ENCODE data around the gene LAMA3.
A peak's percentile ranks its signal among the peaks of the same experiment; 100 is the strongest.

The LAMA3 gene

GRCh38 chr18:23936381-23936958 lies 247.2 kb downstream of the LAMA3 start:
- no peak for DNase-seq (ENCODE audit: low read depth, low spot score)

DNA sequence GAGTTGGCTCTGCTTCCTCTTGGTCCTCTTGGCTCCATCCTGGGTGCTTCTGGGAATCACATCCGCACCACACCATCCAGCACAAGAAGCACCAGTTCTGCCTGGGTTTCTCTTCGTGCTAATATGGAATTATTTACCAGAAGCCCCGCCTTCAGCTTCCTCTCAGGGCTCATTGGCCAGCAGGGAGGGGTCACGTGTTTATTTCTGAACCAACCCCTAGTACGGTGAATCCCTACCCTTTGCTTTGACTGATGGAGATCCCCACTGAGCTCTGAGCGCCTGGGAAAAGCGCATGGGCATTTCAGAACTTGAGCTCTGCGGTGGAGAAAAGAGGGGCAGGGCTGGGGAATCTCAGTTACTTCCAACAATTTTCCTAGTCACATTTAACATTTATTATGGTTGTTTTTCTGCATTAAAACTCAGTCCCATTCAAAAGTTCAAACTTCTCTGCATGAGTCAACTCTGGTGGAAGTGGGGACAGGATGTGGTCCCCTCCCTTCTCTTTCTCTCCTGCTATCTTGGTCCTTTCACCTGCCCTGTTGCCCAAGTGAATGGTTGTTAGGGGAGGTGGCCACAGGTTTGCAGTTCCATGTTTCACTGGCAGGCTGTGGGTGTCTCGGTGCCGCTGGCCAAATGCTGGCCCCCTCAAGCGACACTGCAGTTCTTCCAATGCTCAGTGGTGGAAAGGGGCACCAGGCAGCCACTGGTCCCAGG lies 248.9 kb downstream of the LAMA3 start:
- DNase-seq (ENCODE audit: low read depth, low spot score): no peak

- no peak for DNase-seq (ENCODE audit: low read depth, low spot score)
These were observed 249.7 kb downstream of the LAMA3 start for GRCh38 chr18:23938901-23939341.

DNA sequence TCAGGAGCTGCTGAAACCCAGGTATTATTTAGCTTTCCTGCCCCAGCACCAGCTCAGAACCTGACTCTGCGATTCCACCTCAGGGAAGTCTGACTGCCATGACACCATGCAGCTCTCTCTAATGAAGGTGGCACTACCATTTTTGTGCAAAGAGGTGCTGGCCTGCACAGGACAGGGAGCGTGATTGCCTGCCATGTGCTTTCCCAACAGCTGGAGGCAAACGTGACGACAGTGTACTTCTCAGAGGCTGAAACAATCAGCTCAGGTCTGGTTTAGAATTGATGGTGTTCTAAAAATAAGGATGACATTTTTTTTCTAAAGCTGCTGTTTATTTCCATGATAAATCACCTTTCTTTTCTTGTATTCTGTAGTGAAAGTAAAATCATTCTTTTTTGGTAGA lies 250.1 kb downstream of the LAMA3 start:
- no peak for DNase-seq (ENCODE audit: low read depth, low spot score)

GRCh38 chr18:23939896-23940295 lies 250.6 kb downstream of the LAMA3 start:
- no peak for DNase-seq (ENCODE audit: low read depth, low spot score)

DNA sequence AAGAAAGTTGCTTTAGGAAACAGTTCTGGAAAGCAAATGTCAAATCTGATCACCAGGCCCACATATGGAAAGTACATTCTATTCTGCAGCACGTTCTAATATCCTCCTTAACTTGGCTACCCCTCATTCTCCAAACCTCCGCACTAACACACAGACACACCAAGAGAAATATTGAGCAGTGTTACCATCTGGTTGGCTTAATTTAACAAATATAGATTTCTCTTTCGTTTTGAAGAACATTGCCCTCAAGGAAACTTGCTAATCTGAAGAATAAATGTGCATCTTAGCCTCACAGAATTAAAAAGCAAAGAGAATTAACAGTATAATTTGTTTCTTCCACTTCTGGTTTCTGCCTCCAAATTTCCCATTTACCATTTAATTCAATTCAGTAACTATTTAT lies 252.5 kb downstream of the LAMA3 start:
- DNase-seq (ENCODE audit: low read depth, low spot score): no peak

DNA sequence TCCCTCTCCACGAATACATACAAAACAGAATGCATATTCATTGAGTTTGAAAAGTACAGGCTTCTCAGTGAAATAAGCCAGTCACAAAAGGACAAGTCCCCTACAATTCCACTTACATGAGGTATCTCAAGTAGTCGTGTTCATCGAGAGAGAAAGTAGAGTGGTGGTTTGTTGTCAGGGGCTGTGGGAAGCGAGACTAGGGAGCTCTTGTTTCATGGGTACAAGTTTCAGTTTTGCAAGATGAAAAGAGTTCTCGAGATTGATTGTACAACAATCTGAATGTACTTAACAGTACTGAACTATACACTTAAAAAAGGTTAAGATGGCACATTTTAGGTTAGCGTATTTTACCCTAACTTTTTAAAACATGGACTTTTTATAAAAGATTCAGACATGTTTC lies 253.9 kb downstream of the LAMA3 start:
- DNase-seq (ENCODE audit: low read depth, low spot score): no peak

GRCh38 chr18:23943903-23944624 lies 254.8 kb downstream of the LAMA3 start:
- DNase-seq (ENCODE audit: low read depth, low spot score): no peak

- DNase-seq (ENCODE audit: low read depth, low spot score): no peak
These were observed 256.3 kb downstream of the LAMA3 start for GRCh38 chr18:23945416-23946079.

DNA sequence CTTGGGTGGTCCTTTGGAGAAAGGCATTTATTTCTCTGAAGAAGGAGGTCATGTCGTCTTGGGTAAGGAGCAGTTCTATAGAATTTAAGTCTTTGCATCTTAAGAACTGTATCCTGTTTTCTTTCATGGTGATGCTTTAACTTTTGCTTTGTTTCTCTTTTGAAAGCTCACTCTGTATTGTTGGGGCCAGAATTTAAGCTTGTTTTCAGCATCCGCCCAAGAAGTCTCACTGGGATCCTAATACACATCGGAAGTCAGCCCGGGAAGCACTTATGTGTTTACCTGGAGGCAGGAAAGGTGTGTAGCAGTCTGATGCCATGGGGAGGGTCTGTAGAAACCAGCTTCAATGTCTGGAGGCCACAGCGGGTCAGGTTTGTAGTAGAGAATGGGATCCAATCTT lies 260.6 kb downstream of the LAMA3 start:
- peak; percentile 87 for DNase-seq (ENCODE audit: low read depth, low spot score)

GRCh38 chr18:23950644-23951043 lies 261.4 kb downstream of the LAMA3 start:
- no peak for DNase-seq (ENCODE audit: low read depth, low spot score)

- no peak for DNase-seq (ENCODE audit: low read depth, low spot score)
These were observed 262.0 kb downstream of the LAMA3 start for GRCh38 chr18:23951206-23951605.

DNA sequence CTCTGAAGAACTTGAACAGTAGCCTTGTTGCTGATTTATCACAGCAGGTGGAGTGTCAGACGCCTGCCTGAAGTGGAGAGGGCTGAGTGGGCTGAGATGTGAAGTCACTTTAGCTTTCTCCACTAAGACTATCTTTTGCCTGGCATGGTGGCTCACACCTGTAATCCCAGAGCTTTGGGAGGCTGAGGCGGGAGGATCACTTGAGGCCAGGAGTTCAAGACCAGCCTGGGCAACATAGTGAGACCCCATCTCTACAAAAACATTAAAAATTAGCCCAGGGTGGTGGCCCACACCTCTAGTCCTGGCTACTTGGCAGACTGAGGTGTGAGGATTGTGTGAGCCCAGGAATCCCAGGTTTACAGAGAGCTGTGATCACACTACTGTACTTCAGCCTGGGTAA lies 264.7 kb downstream of the LAMA3 start:
- DNase-seq (ENCODE audit: low read depth, low spot score): no peak

DNA sequence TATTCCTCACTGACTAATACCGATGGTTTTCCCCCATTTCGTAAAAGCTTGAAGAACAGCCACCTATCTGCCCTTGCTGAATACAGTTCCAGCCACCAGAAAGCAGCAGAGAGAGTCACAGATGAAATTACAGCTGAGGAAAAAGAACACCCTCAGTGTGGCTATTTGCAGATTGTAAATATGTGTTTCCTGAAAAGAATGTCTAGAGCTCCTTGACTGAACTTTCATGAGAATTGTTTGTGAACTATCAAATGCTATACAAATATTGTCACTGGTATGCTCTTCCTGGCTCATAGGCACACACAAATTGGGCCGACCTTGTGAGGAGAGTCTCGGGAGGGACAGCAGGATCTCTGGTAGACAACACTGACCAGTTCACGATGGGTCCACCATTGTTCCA lies 267.2 kb downstream of the LAMA3 start:
- DNase-seq (ENCODE audit: low read depth, low spot score): no peak

DNA sequence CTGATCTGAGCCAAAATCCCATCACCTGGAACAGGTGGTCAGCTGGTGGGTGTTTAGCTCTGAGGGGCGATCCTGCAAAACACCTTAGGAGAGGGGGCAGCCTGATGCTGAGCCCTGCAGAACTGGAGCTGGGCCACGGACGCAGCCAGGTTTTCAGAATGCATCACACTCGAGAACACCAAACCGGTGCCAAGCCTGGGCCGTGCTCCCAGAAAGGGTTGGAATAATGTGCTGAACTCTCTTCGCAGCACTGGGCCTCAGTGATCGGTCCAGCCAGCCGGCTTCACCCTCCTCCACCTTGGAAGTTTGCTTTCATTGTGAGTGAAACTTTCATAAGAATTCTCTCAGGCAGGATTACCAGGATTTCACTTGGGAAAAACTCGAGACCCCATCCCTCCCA lies 268.8 kb downstream of the LAMA3 start:
- DNase-seq (ENCODE audit: low read depth, low spot score): no peak

GRCh38 chr18:23963443-23964165 lies 274.4 kb downstream of the LAMA3 start:
- DNase-seq (ENCODE audit: low read depth, low spot score): no peak

GRCh38 chr18:23964282-23965238 lies 275.3 kb downstream of the LAMA3 start:
- DNase-seq (ENCODE audit: low read depth, low spot score): no peak

DNA sequence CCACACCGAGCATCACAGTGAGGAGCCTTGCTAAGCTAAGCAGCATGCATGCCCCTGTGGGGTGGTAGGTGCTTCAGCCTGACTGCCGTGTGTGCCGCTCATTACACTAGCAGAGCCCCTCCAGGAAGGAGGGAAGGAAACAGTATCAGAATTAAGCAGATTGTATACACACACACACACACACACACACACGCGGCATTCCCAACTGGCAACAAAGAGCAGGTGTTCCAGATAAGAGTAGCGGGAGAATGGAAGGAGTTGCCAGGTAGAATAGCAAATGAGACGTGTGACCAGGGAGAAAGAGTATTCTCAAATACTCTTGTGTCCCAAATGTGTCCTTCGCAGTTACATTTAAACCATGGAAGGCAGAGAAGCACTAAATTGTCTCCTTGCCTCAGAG lies 277.7 kb downstream of the LAMA3 start:
- no peak for DNase-seq (ENCODE audit: low read depth, low spot score)

DNA sequence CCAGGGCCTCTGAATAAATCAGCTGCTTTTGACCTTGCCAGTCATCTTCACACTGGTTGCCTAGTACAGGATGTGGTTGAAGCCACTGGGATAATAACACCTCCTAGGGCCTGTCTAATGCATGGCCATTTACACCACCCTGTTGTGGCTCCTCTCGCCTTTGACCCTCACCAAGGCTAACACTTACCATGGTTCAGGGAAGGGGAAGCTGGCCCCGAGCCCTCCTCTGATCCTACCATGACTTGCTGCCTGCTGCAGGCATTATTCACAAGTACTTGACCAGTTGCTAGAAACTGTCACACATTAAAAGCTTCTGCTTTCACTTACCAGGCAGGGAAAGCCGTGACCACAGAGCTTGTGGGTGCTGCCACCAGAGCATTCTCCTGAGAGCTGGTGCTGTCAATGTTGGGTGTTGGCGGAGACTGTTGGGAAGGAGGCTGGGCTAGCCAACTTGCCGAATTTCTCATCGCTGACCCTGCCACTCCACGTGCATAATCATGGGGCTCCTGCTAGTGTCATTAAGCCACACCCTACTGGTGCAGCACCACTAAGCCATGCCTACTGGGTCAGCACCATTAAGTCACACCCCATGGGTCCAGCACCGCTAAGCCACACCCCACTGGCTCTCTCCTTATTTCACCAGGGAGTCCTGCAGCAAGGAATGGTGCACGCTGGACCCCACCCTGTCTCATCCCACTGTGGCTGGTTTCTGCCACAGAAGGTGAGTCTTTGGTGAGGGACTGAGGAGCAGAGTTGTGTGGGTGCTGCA lies 278.3 kb downstream of the LAMA3 start:
- no peak for DNase-seq (ENCODE audit: low read depth, low spot score)

Measured in iPS DF 19.7 (cell line).